Measurements from ENCODE around the gene SLC6A7. TPM values are rescaled to one million over a fixed set of nuclear protein-coding genes. Genes with fewer than 3 reads are reported as not detected.

SLC6A7 gene
- total and polyA plus RNA-seq, 2 donors, result under 0.01 to 0.07 TPM

GRCh38 chr5:150217038-150217437 is 27.2 kb downstream of the SLC6A7 start:
- no peak for DNase-seq (ENCODE audit: low read depth in 6 of 9, low spot score in 9 of 9)
- WGBS, result 65% methylated on average over 2 of the region's 2 CpGs
- no peak overlapping the region for H3K27ac ChIP-seq (ENCODE audit: low read depth in 1 of 2, low read length in 1 of 2)

GRCh38 chr5:150217873-150218692 is 28.2 kb downstream of the SLC6A7 start:
- no peak overlapping the region for H3K4me3 ChIP-seq (ENCODE audit: low read length in 2 of 2)
- WGBS, result 42% methylated on average over 10 of the region's 10 CpGs
- H3K36me3 ChIP-seq (ENCODE audit: control insufficient read depth in 2 of 2, insufficient read depth in 2 of 2, low read length in 1 of 2), result no peaks in the 10 kb centered on the region
- peaks cover 0 to 12% of the 10 kb centered on the region in 2 donors for H3K27me3 ChIP-seq (ENCODE audit: control insufficient read depth in 2 of 2, insufficient read depth in 1 of 2, low read length in 1 of 2)
- no peaks in the 10 kb centered on the region for H3K9me3 ChIP-seq (ENCODE audit: control insufficient read depth in 2 of 2, insufficient read depth in 1 of 2, low read length in 1 of 2)
- no peaks in the 10 kb centered on the region for H3K4me1 ChIP-seq (ENCODE audit: control insufficient read depth in 2 of 2, insufficient read depth in 2 of 2, low read length in 2 of 2)
- DNase-seq (ENCODE audit: low read depth in 6 of 9, low spot score in 9 of 9), result peak; percentile 30 to 85 (median 55)
- no peak overlapping the region for H3K27ac ChIP-seq (ENCODE audit: low read depth in 1 of 2, low read length in 1 of 2)

More at GRCh38 chr5:150217038-150217437, 27.2 kb downstream of the SLC6A7 start:
- H3K36me3 ChIP-seq (ENCODE audit: control insufficient read depth in 2 of 2, insufficient read depth in 2 of 2, low read length in 1 of 2), result no peaks in the 10 kb centered on the region
- H3K4me3 ChIP-seq (ENCODE audit: low read length in 2 of 2), result no peak overlapping the region
- no peaks in the 10 kb centered on the region for H3K4me1 ChIP-seq (ENCODE audit: control insufficient read depth in 2 of 2, insufficient read depth in 2 of 2, low read length in 2 of 2)
- H3K9me3 ChIP-seq (ENCODE audit: control insufficient read depth in 2 of 2, insufficient read depth in 1 of 2, low read length in 1 of 2), result no peaks in the 10 kb centered on the region
- H3K27me3 ChIP-seq (ENCODE audit: control insufficient read depth in 2 of 2, insufficient read depth in 1 of 2, low read length in 1 of 2), result peaks cover 0 to 12% of the 10 kb centered on the region in 2 donors

- Histone ChIP-seq H3K27ac (ENCODE audit: low read depth in 1 of 2, low read length in 1 of 2) (no peak overlapping the region), H3K9me3 (ENCODE audit: control insufficient read depth in 2 of 2, insufficient read depth in 1 of 2, low read length in 1 of 2) (no peaks in the 10 kb centered on the region), H3K4me1 (ENCODE audit: control insufficient read depth in 2 of 2, insufficient read depth in 2 of 2, low read length in 2 of 2) (no peaks in the 10 kb centered on the region), H3K27me3 (ENCODE audit: control insufficient read depth in 2 of 2, insufficient read depth in 1 of 2, low read length in 1 of 2) (peaks cover 0 to 12% of the 10 kb centered on the region in 2 donors), H3K4me3 (ENCODE audit: low read length in 2 of 2) (no peak overlapping the region), H3K36me3 (ENCODE audit: control insufficient read depth in 2 of 2, insufficient read depth in 2 of 2, low read length in 1 of 2) (no peaks in the 10 kb centered on the region)
- 90% methylated on average over 5 of the region's 5 CpGs for WGBS
- no peak for DNase-seq (ENCODE audit: low read depth in 6 of 9, low spot score in 9 of 9)
Observed at GRCh38 chr5:150218693-150219035, 28.8 kb downstream of the SLC6A7 start.

GRCh38 chr5:150219142-150219541 is 29.3 kb downstream of the SLC6A7 start:
- no peaks in the 10 kb centered on the region for H3K36me3 ChIP-seq (ENCODE audit: control insufficient read depth in 2 of 2, insufficient read depth in 2 of 2, low read length in 1 of 2)
- H3K27ac ChIP-seq (ENCODE audit: low read depth in 1 of 2, low read length in 1 of 2), result no peak overlapping the region
- no peak for DNase-seq (ENCODE audit: low read depth in 6 of 9, low spot score in 9 of 9)
- no peaks in the 10 kb centered on the region for H3K4me1 ChIP-seq (ENCODE audit: control insufficient read depth in 2 of 2, insufficient read depth in 2 of 2, low read length in 2 of 2)
- no peak overlapping the region for H3K4me3 ChIP-seq (ENCODE audit: low read length in 2 of 2)
- no peaks in the 10 kb centered on the region for H3K9me3 ChIP-seq (ENCODE audit: control insufficient read depth in 2 of 2, insufficient read depth in 1 of 2, low read length in 1 of 2)
- H3K27me3 ChIP-seq (ENCODE audit: control insufficient read depth in 2 of 2, insufficient read depth in 1 of 2, low read length in 1 of 2), result peaks cover 0 to 12% of the 10 kb centered on the region in 2 donors

GRCh38 chr5:150219861-150220260 is 30.0 kb downstream of the SLC6A7 start:
- WGBS, result 95% methylated on average over 2 of the region's 2 CpGs
- no peaks in the 10 kb centered on the region for H3K9me3 ChIP-seq (ENCODE audit: control insufficient read depth in 2 of 2, insufficient read depth in 1 of 2, low read length in 1 of 2)
- no peak for DNase-seq (ENCODE audit: low read depth in 6 of 9, low spot score in 9 of 9)
- H3K36me3 ChIP-seq (ENCODE audit: control insufficient read depth in 2 of 2, insufficient read depth in 2 of 2, low read length in 1 of 2), result no peaks in the 10 kb centered on the region
- no peaks in the 10 kb centered on the region for H3K4me1 ChIP-seq (ENCODE audit: control insufficient read depth in 2 of 2, insufficient read depth in 2 of 2, low read length in 2 of 2)
- no peak overlapping the region for H3K4me3 ChIP-seq (ENCODE audit: low read length in 2 of 2)
- H3K27me3 ChIP-seq (ENCODE audit: control insufficient read depth in 2 of 2, insufficient read depth in 1 of 2, low read length in 1 of 2), result peaks cover 0 to 12% of the 10 kb centered on the region in 2 donors
- no peak overlapping the region for H3K27ac ChIP-seq (ENCODE audit: low read depth in 1 of 2, low read length in 1 of 2)

GRCh38 chr5:150221471-150221870 is 31.6 kb downstream of the SLC6A7 start:
- Histone ChIP-seq H3K4me1 (ENCODE audit: control insufficient read depth in 2 of 2, insufficient read depth in 2 of 2, low read length in 2 of 2) (no peaks in the 10 kb centered on the region), H3K27ac (ENCODE audit: low read depth in 1 of 2, low read length in 1 of 2) (no peak overlapping the region), H3K36me3 (ENCODE audit: control insufficient read depth in 2 of 2, insufficient read depth in 2 of 2, low read length in 1 of 2) (no peaks in the 10 kb centered on the region), H3K4me3 (ENCODE audit: low read length in 2 of 2) (no peak overlapping the region), H3K9me3 (ENCODE audit: control insufficient read depth in 2 of 2, insufficient read depth in 1 of 2, low read length in 1 of 2) (no peaks in the 10 kb centered on the region), H3K27me3 (ENCODE audit: control insufficient read depth in 2 of 2, insufficient read depth in 1 of 2, low read length in 1 of 2) (peaks cover 0 to 12% of the 10 kb centered on the region in 2 donors)
- no peak for DNase-seq (ENCODE audit: low read depth in 6 of 9, low spot score in 9 of 9)
- 92% methylated on average over 5 of the region's 5 CpGs for WGBS

GRCh38 chr5:150222906-150223305 is 33.0 kb downstream of the SLC6A7 start:
- no peaks in the 10 kb centered on the region for H3K4me1 ChIP-seq (ENCODE audit: control insufficient read depth in 2 of 2, insufficient read depth in 2 of 2, low read length in 2 of 2)
- 96% methylated on average over 21 of the region's 21 CpGs for WGBS
- H3K36me3 ChIP-seq (ENCODE audit: control insufficient read depth in 2 of 2, insufficient read depth in 2 of 2, low read length in 1 of 2), result no peaks in the 10 kb centered on the region
- H3K4me3 ChIP-seq (ENCODE audit: low read length in 2 of 2), result no peak overlapping the region
- H3K27me3 ChIP-seq (ENCODE audit: control insufficient read depth in 2 of 2, insufficient read depth in 1 of 2, low read length in 1 of 2), result peaks cover 0 to under 1% of the 10 kb centered on the region in 2 donors
- no peak overlapping the region for H3K27ac ChIP-seq (ENCODE audit: low read depth in 1 of 2, low read length in 1 of 2)
- H3K9me3 ChIP-seq (ENCODE audit: control insufficient read depth in 2 of 2, insufficient read depth in 1 of 2, low read length in 1 of 2), result no peaks in the 10 kb centered on the region
- DNase-seq (ENCODE audit: low read depth in 6 of 9, low spot score in 9 of 9), result no peak

- Histone ChIP-seq H3K9me3 (ENCODE audit: control insufficient read depth in 2 of 2, insufficient read depth in 1 of 2, low read length in 1 of 2) (no peaks in the 10 kb centered on the region), H3K4me1 (ENCODE audit: control insufficient read depth in 2 of 2, insufficient read depth in 2 of 2, low read length in 2 of 2) (no peaks in the 10 kb centered on the region), H3K27me3 (ENCODE audit: control insufficient read depth in 2 of 2, insufficient read depth in 1 of 2, low read length in 1 of 2) (no peaks in the 10 kb centered on the region), H3K4me3 (ENCODE audit: low read length in 2 of 2) (no peak overlapping the region), H3K27ac (ENCODE audit: low read depth in 1 of 2, low read length in 1 of 2) (no peak overlapping the region), H3K36me3 (ENCODE audit: control insufficient read depth in 2 of 2, insufficient read depth in 2 of 2, low read length in 1 of 2) (no peaks in the 10 kb centered on the region)
- 94% methylated on average over 7 of the region's 7 CpGs for WGBS
- DNase-seq (ENCODE audit: low read depth in 6 of 9, low spot score in 9 of 9), result no peak
Observed at GRCh38 chr5:150223474-150223873, 33.6 kb downstream of the SLC6A7 start.

- no peaks in the 10 kb centered on the region for H3K27me3 ChIP-seq (ENCODE audit: control insufficient read depth in 2 of 2, insufficient read depth in 1 of 2, low read length in 1 of 2)
- H3K9me3 ChIP-seq (ENCODE audit: control insufficient read depth in 2 of 2, insufficient read depth in 1 of 2, low read length in 1 of 2), result no peaks in the 10 kb centered on the region
- H3K27ac ChIP-seq (ENCODE audit: low read depth in 1 of 2, low read length in 1 of 2), result no peak overlapping the region
- no peak for DNase-seq (ENCODE audit: low read depth in 6 of 9, low spot score in 9 of 9)
- H3K36me3 ChIP-seq (ENCODE audit: control insufficient read depth in 2 of 2, insufficient read depth in 2 of 2, low read length in 1 of 2), result no peaks in the 10 kb centered on the region
- no peaks in the 10 kb centered on the region for H3K4me1 ChIP-seq (ENCODE audit: control insufficient read depth in 2 of 2, insufficient read depth in 2 of 2, low read length in 2 of 2)
- WGBS, result 89% methylated on average over 8 of the region's 8 CpGs
- H3K4me3 ChIP-seq (ENCODE audit: low read length in 2 of 2), result no peak overlapping the region
Observed at GRCh38 chr5:150224483-150225027, 34.7 kb downstream of the SLC6A7 start.
